Stimulated activated CD8-positive, alpha-beta memory T cell treated with anti-CD3 and anti-CD28 coated beads, Interleukin-12 subunit alpha, Interleukin-12 subunit beta, amount 100 ng/mL, for 24 hours (primary cell): Measurements from ENCODE around the gene DNMT3L.
"Not testable (repeated sequence)": the region's sequence is repeated elsewhere in the genome, so short reads cannot be mapped to it uniquely, and the experiment has no call there.

Source experiments
- DNase-seq: peaks from one replicate; pipeline ENCODE4 v3.0.0-alpha.2; 2020; ENCODE audit errors: extremely low read depth

The DNMT3L gene

GRCh38 chr21:44294391-44295162, 32.9 kb upstream of the DNMT3L start:
- DNase-seq = no peak

DNA sequence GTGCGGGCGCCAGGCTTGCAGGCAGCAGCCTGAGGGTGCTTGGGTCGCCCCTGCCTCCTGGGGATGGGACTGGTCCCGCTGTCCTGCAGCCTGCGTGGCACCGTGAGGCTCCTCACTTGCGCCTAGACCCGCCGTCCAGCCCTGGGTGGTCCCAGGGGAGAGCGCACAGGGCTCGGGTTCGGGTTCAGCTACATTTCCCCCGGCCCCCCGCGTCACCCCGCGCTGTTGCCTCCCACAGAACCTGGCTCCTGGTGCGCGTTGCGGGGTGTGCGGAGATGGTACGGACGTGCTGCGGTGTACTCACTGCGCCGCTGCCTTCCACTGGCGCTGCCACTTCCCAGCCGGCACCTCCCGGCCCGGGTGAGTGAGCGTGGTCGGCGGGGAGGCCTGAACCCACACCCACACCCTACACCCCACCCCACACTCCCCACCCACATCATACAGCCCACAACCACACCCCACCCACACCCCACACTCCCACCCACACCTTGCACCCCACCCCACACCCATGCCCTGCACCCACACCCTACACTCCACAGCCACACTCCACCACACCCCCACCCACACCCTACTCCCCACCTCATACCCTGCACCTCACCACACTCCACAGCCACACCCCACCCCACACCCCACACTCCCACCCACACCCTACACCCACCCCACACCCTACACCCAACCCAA, 32.0 kb upstream of the DNMT3L start:
- DNase-seq = no peak

- no peak for DNase-seq
Measured at GRCh38 chr21:44292812-44293195, 31.1 kb upstream of the DNMT3L start.

GRCh38 chr21:44291936-44292811, 30.5 kb upstream of the DNMT3L start:
- no peak for DNase-seq

- DNase-seq = no peak
Measured at GRCh38 chr21:44291078-44291935, 29.6 kb upstream of the DNMT3L start.

DNA sequence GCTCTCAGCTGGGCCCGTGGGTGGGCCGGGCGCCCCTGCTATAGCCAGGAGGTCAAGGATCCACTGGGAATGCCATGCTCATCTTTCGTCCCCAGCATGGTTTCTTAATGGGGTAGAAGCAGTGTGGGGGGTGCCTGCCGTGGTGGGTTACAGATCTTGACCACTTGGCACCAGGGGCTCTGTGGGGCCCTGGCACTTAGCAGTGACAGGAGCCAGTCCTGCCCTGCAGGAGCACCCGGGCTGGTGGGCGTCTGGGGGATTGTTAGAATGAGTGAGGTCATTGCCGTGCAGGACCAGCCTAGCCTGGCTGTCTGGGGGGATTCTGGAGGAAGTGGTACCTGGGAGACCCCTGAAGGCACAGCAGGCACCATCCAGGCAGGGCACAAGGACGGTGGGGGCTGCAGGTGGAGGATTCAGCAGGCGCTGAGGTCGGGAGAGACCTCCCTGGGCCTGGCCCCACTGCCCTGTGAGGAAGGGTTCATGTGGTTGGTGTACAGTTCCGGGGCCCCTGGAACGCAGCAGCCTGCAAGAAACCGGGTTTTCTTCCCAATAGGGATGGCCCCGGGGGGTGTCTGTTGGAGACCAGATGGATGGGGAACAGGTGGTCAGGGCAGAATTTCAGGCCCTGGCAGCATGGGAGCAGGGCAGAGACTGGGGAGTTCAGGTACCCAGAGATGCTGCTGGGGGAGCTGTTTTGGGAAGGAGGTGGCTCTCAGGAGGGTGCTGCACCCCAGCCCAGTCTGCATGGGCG, 28.8 kb upstream of the DNMT3L start:
- DNase-seq = no peak

GRCh38 chr21:44289381-44290010, 27.8 kb upstream of the DNMT3L start:
- no peak for DNase-seq

DNA sequence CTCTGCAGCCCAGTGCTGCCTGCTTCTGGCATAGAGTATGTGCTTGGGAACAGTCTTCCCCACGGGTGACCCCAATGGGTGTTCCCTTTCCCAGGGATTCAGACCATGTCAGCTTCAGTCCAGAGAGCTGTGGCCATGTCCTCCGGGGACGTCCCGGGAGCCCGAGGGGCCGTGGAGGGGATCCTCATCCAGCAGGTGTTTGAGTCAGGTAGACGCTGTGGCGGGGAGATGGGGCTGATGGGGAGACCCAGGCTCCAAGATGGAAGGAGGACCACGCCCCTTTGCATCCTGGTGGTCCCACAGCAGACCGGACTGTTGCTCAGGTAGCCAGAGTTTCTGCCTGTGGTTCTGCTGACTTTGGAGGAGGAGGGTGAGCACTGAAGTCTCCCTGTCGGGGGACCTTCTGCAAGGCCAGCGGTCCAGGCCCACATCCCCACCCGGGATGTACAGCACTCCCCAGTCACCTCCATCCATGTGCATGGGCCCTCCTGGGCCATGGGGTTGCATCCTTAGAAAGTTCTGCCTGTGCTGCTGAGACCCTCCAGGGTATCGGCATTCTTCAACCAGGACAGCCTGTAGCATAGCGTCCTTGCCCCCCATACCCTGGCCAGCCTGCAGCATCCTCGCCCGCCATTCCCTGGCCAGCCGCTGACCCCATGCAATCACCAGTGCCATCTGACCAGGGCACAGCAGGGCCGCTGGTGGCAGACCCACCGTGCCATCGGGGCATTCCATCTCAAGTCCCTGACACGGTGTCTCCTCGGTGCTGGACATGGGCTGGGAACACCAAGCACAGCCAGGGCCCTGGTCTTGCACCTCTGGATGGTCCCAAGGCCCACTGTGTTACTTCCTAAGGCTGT, 26.8 kb upstream of the DNMT3L start:
- DNase-seq = no peak

- no peak for DNase-seq
Measured at GRCh38 chr21:44286716-44287632, 25.3 kb upstream of the DNMT3L start.

GRCh38 chr21:44286086-44286715, 24.5 kb upstream of the DNMT3L start:
- DNase-seq = no peak

- no peak for DNase-seq
Measured at GRCh38 chr21:44285138-44285992, 23.7 kb upstream of the DNMT3L start, which contains the start of gene AIRE. Gene AIRE (plus strand): TSS chr21:44285876. CDS start chr21:44286007, 131 bp downstream.

DNA sequence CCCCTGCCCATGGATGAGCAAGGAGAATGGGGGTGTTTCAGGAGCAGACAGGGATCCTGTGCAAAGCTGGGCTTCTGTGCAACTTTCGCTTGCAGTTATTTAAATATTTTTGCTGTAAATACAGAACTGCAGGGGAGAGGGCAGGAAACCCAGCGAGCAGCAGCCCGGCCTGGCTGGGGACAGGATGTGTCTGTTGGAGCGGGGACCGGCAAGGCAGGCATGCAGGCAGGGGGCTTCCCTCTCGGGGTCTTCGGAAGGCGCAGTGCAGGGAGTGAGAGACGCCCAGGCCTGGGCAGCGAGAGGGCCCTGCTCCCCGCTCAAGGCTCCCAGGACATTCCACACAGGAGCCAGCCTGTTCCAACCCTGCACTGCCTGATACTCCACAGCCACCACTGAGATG, 22.3 kb upstream of the DNMT3L start:
- DNase-seq = no peak

GRCh38 chr21:44283211-44283785, 21.6 kb upstream of the DNMT3L start:
- DNase-seq = not testable (repeated sequence)

GRCh38 chr21:44282370-44282769, 20.7 kb upstream of the DNMT3L start:
- DNase-seq = no peak

DNA sequence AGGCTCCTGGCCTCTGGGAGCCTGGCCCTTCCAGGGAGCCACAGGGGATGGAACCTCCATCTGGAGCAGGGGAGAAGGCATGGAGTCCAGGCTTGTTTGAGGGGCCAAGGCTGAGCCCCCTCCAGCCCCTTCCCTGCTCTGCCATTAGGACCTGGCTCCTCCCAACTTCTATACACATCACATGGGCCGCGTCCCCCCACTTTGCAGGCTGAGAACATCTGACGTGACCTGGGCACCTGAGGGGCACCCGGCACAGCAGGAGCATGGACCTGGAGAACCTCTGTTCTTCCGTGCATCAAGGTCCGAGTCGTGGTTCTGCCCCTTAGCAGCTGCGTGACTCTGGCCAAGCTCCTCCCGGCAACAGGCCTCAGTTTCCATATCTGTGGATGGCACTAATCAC, 20.1 kb upstream of the DNMT3L start:
- DNase-seq = no peak
